ENCODE data around the gene CRYBG1.

CRYBG1 gene, protein sequence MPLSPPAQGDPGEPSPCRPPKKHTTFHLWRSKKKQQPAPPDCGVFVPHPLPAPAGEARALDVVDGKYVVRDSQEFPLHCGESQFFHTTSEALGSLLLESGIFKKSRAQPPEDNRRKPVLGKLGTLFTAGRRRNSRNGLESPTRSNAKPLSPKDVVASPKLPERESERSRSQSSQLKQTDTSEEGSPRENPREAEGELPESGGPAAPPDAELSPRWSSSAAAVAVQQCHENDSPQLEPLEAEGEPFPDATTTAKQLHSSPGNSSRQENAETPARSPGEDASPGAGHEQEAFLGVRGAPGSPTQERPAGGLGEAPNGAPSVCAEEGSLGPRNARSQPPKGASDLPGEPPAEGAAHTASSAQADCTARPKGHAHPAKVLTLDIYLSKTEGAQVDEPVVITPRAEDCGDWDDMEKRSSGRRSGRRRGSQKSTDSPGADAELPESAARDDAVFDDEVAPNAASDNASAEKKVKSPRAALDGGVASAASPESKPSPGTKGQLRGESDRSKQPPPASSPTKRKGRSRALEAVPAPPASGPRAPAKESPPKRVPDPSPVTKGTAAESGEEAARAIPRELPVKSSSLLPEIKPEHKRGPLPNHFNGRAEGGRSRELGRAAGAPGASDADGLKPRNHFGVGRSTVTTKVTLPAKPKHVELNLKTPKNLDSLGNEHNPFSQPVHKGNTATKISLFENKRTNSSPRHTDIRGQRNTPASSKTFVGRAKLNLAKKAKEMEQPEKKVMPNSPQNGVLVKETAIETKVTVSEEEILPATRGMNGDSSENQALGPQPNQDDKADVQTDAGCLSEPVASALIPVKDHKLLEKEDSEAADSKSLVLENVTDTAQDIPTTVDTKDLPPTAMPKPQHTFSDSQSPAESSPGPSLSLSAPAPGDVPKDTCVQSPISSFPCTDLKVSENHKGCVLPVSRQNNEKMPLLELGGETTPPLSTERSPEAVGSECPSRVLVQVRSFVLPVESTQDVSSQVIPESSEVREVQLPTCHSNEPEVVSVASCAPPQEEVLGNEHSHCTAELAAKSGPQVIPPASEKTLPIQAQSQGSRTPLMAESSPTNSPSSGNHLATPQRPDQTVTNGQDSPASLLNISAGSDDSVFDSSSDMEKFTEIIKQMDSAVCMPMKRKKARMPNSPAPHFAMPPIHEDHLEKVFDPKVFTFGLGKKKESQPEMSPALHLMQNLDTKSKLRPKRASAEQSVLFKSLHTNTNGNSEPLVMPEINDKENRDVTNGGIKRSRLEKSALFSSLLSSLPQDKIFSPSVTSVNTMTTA (N-terminal part only)

DNA sequence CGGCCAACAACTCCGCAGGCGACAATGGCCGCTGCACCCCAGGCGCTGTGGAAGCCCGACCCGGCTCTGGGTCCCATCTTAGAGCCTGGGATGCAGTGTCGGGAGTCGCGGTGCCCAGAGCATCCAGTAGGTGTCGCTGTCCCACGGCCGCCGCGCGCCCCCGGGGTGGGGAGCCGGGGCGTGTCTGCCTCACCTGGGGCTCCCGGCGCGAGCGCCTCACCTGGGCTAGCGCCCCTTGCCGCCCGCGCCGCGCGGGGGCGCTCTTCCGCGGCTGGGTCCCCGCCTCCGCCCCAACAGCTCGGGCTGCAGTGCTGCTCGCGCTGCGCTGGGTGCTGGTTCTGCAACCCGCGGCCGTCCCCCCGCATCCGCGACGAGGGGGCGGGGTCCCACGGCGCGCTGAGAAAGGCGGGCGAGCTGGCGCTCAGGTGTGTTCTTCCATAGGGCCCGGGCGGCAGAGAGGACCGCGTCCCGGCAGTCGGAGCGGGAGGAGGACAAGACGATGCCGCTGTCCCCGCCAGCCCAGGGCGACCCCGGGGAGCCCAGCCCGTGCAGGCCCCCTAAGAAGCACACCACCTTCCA lies at the start of gene CRYBG1:
CRYBG1 (plus strand) TSS at position 308 of the 579 bp plus-strand sequence; CDS start at position 500, 192 bp downstream.
- no peak within 1 kb of the TSS for H3K4me3 ChIP-seq (ENCODE audit: low read length, poor library complexity, severe bottlenecking)
- no peak within 1 kb of the TSS for H2AFZ ChIP-seq (ENCODE audit: low read length)
- no peaks in the 10 kb centered on the region for H3K27me3 ChIP-seq (ENCODE audit: insufficient read depth, low read length, poor library complexity, severe bottlenecking)
- H3K4me2 ChIP-seq (ENCODE audit: low read depth, low read length, poor library complexity, severe bottlenecking), result no peak within 1 kb of the TSS
- no peaks in the 10 kb centered on the region for H3K79me2 ChIP-seq (ENCODE audit: insufficient read depth, low read length)
- H3K36me3 ChIP-seq (ENCODE audit: insufficient read depth, low read length), result no peaks in the 10 kb centered on the region
- H4K20me1 ChIP-seq (ENCODE audit: insufficient read depth, low read length, poor library complexity, severe bottlenecking), result no peaks in the 10 kb centered on the region
- no peaks in the 10 kb centered on the region for H3K9me2 ChIP-seq (replicated peaks; ENCODE audit: low read depth, low read length)
- H3K9me3 ChIP-seq (ENCODE audit: insufficient read depth, low read depth, low read length), result no peaks in the 10 kb centered on the region
- TF ChIP-seq EZH2phosphoT487 (IDR thresholded peaks at IDR 0.05; ENCODE audit: borderline replicate concordance), result no peak
- TF ChIP-seq, protein P1, sequence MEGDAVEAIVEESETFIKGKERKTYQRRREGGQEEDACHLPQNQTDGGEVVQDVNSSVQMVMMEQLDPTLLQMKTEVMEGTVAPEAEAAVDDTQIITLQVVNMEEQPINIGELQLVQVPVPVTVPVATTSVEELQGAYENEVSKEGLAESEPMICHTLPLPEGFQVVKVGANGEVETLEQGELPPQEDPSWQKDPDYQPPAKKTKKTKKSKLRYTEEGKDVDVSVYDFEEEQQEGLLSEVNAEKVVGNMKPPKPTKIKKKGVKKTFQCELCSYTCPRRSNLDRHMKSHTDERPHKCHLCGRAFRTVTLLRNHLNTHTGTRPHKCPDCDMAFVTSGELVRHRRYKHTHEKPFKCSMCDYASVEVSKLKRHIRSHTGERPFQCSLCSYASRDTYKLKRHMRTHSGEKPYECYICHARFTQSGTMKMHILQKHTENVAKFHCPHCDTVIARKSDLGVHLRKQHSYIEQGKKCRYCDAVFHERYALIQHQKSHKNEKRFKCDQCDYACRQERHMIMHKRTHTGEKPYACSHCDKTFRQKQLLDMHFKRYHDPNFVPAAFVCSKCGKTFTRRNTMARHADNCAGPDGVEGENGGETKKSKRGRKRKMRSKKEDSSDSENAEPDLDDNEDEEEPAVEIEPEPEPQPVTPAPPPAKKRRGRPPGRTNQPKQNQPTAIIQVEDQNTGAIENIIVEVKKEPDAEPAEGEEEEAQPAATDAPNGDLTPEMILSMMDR (conservative IDR thresholded peaks at IDR 0.05; ENCODE audit: low read length), result no peak
- no peaks in the 10 kb centered on the region for H3K4me1 ChIP-seq (ENCODE audit: insufficient read depth, low read length, poor library complexity, severe bottlenecking)
- H3F3A ChIP-seq (ENCODE audit: low read depth), result no peaks in the 10 kb centered on the region
- H3K9ac ChIP-seq (ENCODE audit: low read depth, low read length, poor library complexity, severe bottlenecking), result no peak within 1 kb of the TSS

DNA sequence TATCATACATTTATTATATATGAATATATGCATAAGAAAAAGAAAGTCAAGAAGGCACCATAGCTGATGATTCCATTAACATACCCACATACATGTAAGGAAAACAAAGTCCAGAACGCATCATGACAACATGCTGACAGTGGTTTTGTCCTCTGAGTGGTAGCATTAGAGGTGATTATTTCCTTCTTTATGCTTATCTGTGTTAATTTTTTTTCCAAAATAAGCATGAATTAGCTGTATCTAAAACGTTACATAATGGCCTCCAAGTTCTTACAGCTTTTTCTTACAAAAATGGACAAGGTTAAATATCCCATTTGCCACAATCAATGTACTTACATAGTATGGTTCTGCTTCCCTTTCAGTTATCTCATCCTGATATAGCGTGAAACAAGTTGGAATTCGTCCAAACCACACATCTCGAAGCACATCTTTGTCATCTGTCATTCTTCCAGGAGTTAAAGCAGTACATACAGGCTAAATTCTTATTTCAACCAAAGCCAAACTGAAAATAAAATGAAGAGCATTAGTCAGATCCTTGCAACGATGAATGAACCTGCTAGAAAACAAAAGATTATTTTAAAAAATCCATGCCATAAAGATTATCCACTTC lies 44.6 kb upstream of the CRYBG1 start:
- no peaks in the 10 kb centered on the region for H3K9me3 ChIP-seq (ENCODE audit: insufficient read depth, low read depth, low read length)
- no peaks in the 10 kb centered on the region for H3K9me2 ChIP-seq (replicated peaks; ENCODE audit: low read depth, low read length)
- no peak overlapping the region for H3K4me3 ChIP-seq (ENCODE audit: low read length, poor library complexity, severe bottlenecking)
- TF ChIP-seq, protein P1 (conservative IDR thresholded peaks at IDR 0.05; ENCODE audit: low read length), result no peak
- TF ChIP-seq EZH2phosphoT487 (IDR thresholded peaks at IDR 0.05; ENCODE audit: borderline replicate concordance), result no peak
- H3K4me1 ChIP-seq (ENCODE audit: insufficient read depth, low read length, poor library complexity, severe bottlenecking), result peaks cover 65% of the 10 kb centered on the region
- no peaks in the 10 kb centered on the region for H3F3A ChIP-seq (ENCODE audit: low read depth)
- H3K79me2 ChIP-seq (ENCODE audit: insufficient read depth, low read length), result peaks cover 85% of the 10 kb centered on the region
- H3K4me2 ChIP-seq (ENCODE audit: low read depth, low read length, poor library complexity, severe bottlenecking), result peak overlapping the region; percentile 94
- H3K27me3 ChIP-seq (ENCODE audit: insufficient read depth, low read length, poor library complexity, severe bottlenecking), result no peaks in the 10 kb centered on the region
- H2AFZ ChIP-seq (ENCODE audit: low read length), result no peak overlapping the region
- H4K20me1 ChIP-seq (ENCODE audit: insufficient read depth, low read length, poor library complexity, severe bottlenecking), result peaks cover 52% of the 10 kb centered on the region
- H3K9ac ChIP-seq (ENCODE audit: low read depth, low read length, poor library complexity, severe bottlenecking), result no peak overlapping the region
- peaks cover 27% of the 10 kb centered on the region for H3K36me3 ChIP-seq (ENCODE audit: insufficient read depth, low read length)

DNA sequence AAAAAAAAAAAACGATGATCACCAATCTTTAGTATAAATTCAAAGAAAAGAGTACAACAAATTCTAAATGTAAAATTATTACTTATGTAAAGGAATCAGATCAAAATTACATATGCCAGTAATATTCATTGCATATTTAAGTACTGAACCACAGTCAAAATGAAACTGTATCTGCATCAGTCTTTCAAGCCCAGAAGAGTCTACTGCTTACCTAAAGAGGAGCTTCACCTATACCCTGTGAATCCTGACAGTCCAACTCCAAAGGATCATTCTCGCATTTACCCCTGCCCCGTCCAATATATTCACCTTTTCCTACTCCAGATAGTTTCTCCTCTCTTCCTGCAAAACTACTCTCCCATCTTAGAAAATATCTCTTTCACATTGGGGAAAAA lies 44.1 kb upstream of the CRYBG1 start:
- no peaks in the 10 kb centered on the region for H3F3A ChIP-seq (ENCODE audit: low read depth)
- H3K79me2 ChIP-seq (ENCODE audit: insufficient read depth, low read length), result peaks cover 85% of the 10 kb centered on the region
- no peak overlapping the region for H3K4me3 ChIP-seq (ENCODE audit: low read length, poor library complexity, severe bottlenecking)
- peaks cover 64% of the 10 kb centered on the region for H3K4me1 ChIP-seq (ENCODE audit: insufficient read depth, low read length, poor library complexity, severe bottlenecking)
- H2AFZ ChIP-seq (ENCODE audit: low read length), result no peak overlapping the region
- H4K20me1 ChIP-seq (ENCODE audit: insufficient read depth, low read length, poor library complexity, severe bottlenecking), result peaks cover 53% of the 10 kb centered on the region
- no peak overlapping the region for H3K9ac ChIP-seq (ENCODE audit: low read depth, low read length, poor library complexity, severe bottlenecking)
- no peaks in the 10 kb centered on the region for H3K9me2 ChIP-seq (replicated peaks; ENCODE audit: low read depth, low read length)
- no peaks in the 10 kb centered on the region for H3K27me3 ChIP-seq (ENCODE audit: insufficient read depth, low read length, poor library complexity, severe bottlenecking)
- no peaks in the 10 kb centered on the region for H3K9me3 ChIP-seq (ENCODE audit: insufficient read depth, low read depth, low read length)
- peaks cover 23% of the 10 kb centered on the region for H3K36me3 ChIP-seq (ENCODE audit: insufficient read depth, low read length)
- H3K4me2 ChIP-seq (ENCODE audit: low read depth, low read length, poor library complexity, severe bottlenecking), result peak overlapping the region; percentile 94
- TF ChIP-seq, protein P1 (conservative IDR thresholded peaks at IDR 0.05; ENCODE audit: low read length), result no peak
- no peak for TF ChIP-seq EZH2phosphoT487 (IDR thresholded peaks at IDR 0.05; ENCODE audit: borderline replicate concordance)

Data from Loucy (cell line).